ENCODE results near the gene CSMD2. TPM values are rescaled to one million over a fixed set of nuclear protein-coding genes. Genes with fewer than 3 reads are reported as not detected.

Gene CSMD2
- total and polyA plus RNA-seq, 12 donors = 0.35 to 5.1 (median 1.5) TPM

DNA sequence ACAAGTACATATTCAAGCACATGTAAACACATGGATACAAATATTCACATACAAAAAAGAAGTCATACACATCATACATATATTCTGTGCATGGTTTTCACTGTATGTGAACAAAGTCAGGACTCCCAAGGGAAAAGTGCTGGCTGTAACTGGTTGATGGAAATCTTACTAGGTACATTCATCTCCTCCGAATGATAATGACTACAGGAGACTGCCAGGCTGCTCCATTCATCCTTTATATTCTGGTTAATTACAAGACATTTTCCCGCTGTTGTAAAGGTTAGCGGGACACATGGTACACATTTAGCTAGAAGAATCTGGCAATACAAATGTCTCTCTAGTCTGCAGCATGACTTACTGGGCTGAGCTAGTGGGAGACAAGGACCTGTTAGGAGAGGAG, 327.4 kb downstream of the CSMD2 start:
- no peak for DNase-seq
- H3K27ac ChIP-seq = no peak overlapping the region
- WGBS, 4 donors = 83 to 93% (median 89%) methylated on average over 3 of the region's 3 CpGs
- TF ChIP-seq, protein P1, sequence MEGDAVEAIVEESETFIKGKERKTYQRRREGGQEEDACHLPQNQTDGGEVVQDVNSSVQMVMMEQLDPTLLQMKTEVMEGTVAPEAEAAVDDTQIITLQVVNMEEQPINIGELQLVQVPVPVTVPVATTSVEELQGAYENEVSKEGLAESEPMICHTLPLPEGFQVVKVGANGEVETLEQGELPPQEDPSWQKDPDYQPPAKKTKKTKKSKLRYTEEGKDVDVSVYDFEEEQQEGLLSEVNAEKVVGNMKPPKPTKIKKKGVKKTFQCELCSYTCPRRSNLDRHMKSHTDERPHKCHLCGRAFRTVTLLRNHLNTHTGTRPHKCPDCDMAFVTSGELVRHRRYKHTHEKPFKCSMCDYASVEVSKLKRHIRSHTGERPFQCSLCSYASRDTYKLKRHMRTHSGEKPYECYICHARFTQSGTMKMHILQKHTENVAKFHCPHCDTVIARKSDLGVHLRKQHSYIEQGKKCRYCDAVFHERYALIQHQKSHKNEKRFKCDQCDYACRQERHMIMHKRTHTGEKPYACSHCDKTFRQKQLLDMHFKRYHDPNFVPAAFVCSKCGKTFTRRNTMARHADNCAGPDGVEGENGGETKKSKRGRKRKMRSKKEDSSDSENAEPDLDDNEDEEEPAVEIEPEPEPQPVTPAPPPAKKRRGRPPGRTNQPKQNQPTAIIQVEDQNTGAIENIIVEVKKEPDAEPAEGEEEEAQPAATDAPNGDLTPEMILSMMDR (IDR thresholded peaks at IDR 0.05) = no peak
- no peak for TF ChIP-seq POLR2A (IDR thresholded peaks at IDR 0.05)
- no peak overlapping the region for H3K4me3 ChIP-seq
- no peaks in the 10 kb centered on the region for H3K36me3 ChIP-seq (replicated peaks in 1 of 2)
- H3K9me3 ChIP-seq (replicated peaks in 1 of 3) = no peaks in the 10 kb centered on the region
- intact Hi-C loops (cut with DNase I) = no loop called here
- H3K4me1 ChIP-seq (replicated peaks in 1 of 2) = no peaks in the 10 kb centered on the region
- H3K27me3 ChIP-seq = no peaks in the 10 kb centered on the region

DNA sequence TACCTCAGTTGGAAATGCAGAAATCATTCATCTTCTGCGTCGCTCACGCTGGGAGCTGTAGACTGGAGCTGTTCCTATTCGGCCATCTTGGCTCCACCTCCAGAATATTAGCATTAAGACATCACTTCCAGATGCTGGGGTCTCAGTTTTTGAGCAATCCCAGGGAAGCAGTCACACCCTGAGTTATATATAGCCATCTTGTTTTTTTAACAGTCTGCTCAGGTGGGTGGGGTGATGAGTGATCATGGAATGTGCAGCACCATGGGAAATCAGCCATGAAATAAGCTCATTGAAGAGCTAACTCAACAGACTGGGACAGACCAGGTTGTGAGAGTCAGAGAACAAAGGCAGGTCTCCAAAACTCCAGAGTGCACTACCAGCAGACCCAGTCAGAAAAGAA, 328.1 kb downstream of the CSMD2 start:
- no peak for DNase-seq
- no peaks in the 10 kb centered on the region for H3K36me3 ChIP-seq (replicated peaks in 1 of 2)
- intact Hi-C loops (cut with DNase I) = no loop called here
- WGBS, 4 donors = 87 to 95% (median 93%) methylated on average over 4 of the region's 4 CpGs
- no peaks in the 10 kb centered on the region for H3K9me3 ChIP-seq (replicated peaks in 1 of 3)
- H3K4me3 ChIP-seq = no peak overlapping the region
- H3K27ac ChIP-seq = no peak overlapping the region
- H3K27me3 ChIP-seq = no peaks in the 10 kb centered on the region
- TF ChIP-seq, protein P1 (IDR thresholded peaks at IDR 0.05) = no peak
- no peak for TF ChIP-seq POLR2A (IDR thresholded peaks at IDR 0.05)
- no peaks in the 10 kb centered on the region for H3K4me1 ChIP-seq (replicated peaks in 1 of 2)

DNA sequence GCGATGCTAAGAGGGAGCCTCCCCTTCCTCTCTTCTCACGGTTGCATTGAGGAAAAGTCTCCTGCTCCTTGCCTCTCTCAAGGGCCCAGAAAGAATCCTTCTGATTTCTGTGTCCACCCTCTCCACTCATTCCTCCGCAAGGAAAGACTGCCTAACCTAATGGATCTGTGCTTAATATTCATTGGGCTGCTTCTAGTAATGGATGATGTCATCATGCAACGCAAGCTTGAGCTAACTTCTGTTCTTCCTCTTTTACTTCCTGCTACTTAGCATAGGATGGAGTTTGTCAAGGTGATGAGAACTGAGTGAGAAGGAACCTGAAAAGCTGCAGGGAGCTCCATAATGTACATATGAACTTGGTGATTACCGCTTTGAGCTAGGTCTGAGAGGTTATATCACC, 336.4 kb downstream of the CSMD2 start:
- Histone ChIP-seq H3K4me1 (replicated peaks in 1 of 2) (no peaks in the 10 kb centered on the region), H3K27ac (no peak overlapping the region), H3K27me3 (no peaks in the 10 kb centered on the region), H3K9me3 (replicated peaks in 1 of 3) (no peaks in the 10 kb centered on the region), H3K36me3 (replicated peaks in 1 of 2) (no peaks in the 10 kb centered on the region), H3K4me3 (no peak overlapping the region)
- TF ChIP-seq POLR2A (IDR thresholded peaks at IDR 0.05) = no peak
- TF ChIP-seq, protein P1 (IDR thresholded peaks at IDR 0.05) = no peak
- WGBS, 4 donors = 73 to 91% (median 90%) methylated on average over 3 to 5 of the region's 5 CpGs
- DNase-seq = no peak
- intact Hi-C loops (cut with DNase I) = no loop called here

DNA sequence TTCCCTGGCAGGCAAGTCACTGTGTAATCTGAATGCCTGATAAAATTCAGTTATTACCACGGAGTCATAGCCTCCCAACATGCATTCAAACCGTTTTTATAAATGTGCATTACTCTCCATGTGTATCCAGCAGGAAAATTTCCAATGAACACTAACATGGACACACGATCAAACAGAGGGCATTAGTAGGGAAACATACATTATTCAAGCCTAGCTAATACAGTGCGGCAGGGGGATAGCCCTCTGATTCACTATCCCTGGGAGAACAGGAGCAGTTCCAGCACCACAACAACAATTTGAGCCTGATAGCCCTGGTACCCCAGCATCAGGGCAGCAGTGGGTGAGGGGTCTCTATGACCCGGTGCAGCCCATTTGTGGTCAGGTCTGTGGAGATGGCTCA, 337.0 kb downstream of the CSMD2 start:
- Histone ChIP-seq H3K4me1 (replicated peaks in 1 of 2) (no peaks in the 10 kb centered on the region), H3K36me3 (replicated peaks in 1 of 2) (no peaks in the 10 kb centered on the region), H3K9me3 (replicated peaks in 1 of 3) (no peaks in the 10 kb centered on the region), H3K4me3 (no peak overlapping the region), H3K27me3 (no peaks in the 10 kb centered on the region), H3K27ac (no peak overlapping the region)
- no peak for DNase-seq
- TF ChIP-seq, protein P1 (IDR thresholded peaks at IDR 0.05) = no peak
- TF ChIP-seq POLR2A (IDR thresholded peaks at IDR 0.05) = no peak
- intact Hi-C loops (cut with DNase I) = no loop called here
- 41 to 61% (median 50%) methylated on average over 5 of the region's 5 CpGs for WGBS, 4 donors
